Osteoblast (primary cell): Measurements from ENCODE around the gene PPP1R17. TPM values are rescaled to one million over a fixed set of nuclear protein-coding genes. Genes with fewer than 3 reads are reported as not detected.

Source experiments
- DNase-seq: peaks from one replicate; pipeline ENCODE4 v3.0.0; 2011; ENCODE audit warnings: low spot score, mixed read lengths; ENCODE audit not compliant: insufficient read length; ENCODE audit errors: missing footprints
- H2AFZ ChIP-seq: 2 replicates; pipeline ENCODE4 v1.6.0; 2011; ENCODE audit warnings: mild to moderate bottlenecking, low read length
- H3K27ac ChIP-seq: 2 replicates; pipeline ENCODE4 v1.5.1; 2011; ENCODE audit warnings: mild to moderate bottlenecking, low read depth, low read length, moderate library complexity
- H3K27me3 ChIP-seq: 2 replicates; pipeline ENCODE4 v1.6.0; 2012; ENCODE audit warnings: mild to moderate bottlenecking, control low read depth, inconsistent platforms, low read length, moderate library complexity; ENCODE audit not compliant: insufficient read depth
- H3K36me3 ChIP-seq: 2 replicates; pipeline ENCODE4 v1.5.1; 2011; ENCODE audit warnings: mild to moderate bottlenecking, low read length, control low read depth, moderate library complexity; ENCODE audit not compliant: insufficient read depth
- H3K4me1 ChIP-seq: 2 replicates; pipeline ENCODE4 v1.5.1; 2011; ENCODE audit warnings: mild to moderate bottlenecking, low read length, control low read depth, moderate library complexity; ENCODE audit not compliant: insufficient read depth
- H3K4me2 ChIP-seq: 2 replicates; pipeline ENCODE4 v1.6.0; 2011; ENCODE audit warnings: mild to moderate bottlenecking, low read length; ENCODE audit not compliant: insufficient read depth
- H3K4me3 ChIP-seq: fragments of 200-600 bp; sonication (generic); 3 replicates; pipeline ENCODE4 v1.5.1; 2012; ENCODE audit warnings: mild to moderate bottlenecking, low read length, inconsistent platforms; ENCODE audit not compliant: insufficient read depth
- H3K79me2 ChIP-seq: 2 replicates; pipeline ENCODE4 v1.6.0; 2012; ENCODE audit warnings: mild to moderate bottlenecking, low read length, control low read depth, inconsistent platforms; ENCODE audit not compliant: insufficient read depth
- H3K9me3 ChIP-seq: 2 replicates; pipeline ENCODE4 v1.5.1; 2011; ENCODE audit warnings: low read depth, low read length, control low read depth
- H4K20me1 ChIP-seq: 2 replicates; pipeline ENCODE4 v1.6.0; 2012; ENCODE audit warnings: mild to moderate bottlenecking, low read length, control low read depth; ENCODE audit not compliant: insufficient read depth
- CTCF ChIP-seq: IDR thresholded peaks from 2 replicates; pipeline ENCODE4 v1.5.1; 2011; ENCODE audit warnings: mild to moderate bottlenecking, low read depth, low read length, moderate library complexity; ENCODE audit errors: extremely low read depth
- total RNA-seq: library from RNA; depleted of rRNA; stranded (reverse); fragments of >200 nt; gene quantifications from 2 replicates; pipeline ENCODE4 v1.2.3, GENCODE V29; 2012

Gene PPP1R17
- total RNA-seq, 1 donor: not detected

- Histone ChIP-seq H3K4me3 (no peak overlapping the region), H3K4me1 (no peaks in the 10 kb centered on the region), H4K20me1 (no peaks in the 10 kb centered on the region), H3K27me3 (no peaks in the 10 kb centered on the region), H2AFZ (no peak overlapping the region), H3K36me3 (no peaks in the 10 kb centered on the region), H3K27ac (no peak overlapping the region), H3K4me2 (no peak overlapping the region), H3K9me3 (no peaks in the 10 kb centered on the region), H3K79me2 (no peaks in the 10 kb centered on the region)
- DNase-seq: no peak
- no peak for TF ChIP-seq CTCF
Observed at GRCh38 chr7:31652063-31652326, 35.0 kb upstream of the PPP1R17 start.

GRCh38 chr7:31663072-31663471, 23.9 kb upstream of the PPP1R17 start:
- Histone ChIP-seq H3K9me3 (no peaks in the 10 kb centered on the region), H3K4me3 (no peak overlapping the region), H3K27me3 (no peaks in the 10 kb centered on the region), H3K4me2 (no peak overlapping the region), H3K27ac (no peak overlapping the region), H2AFZ (no peak overlapping the region), H3K79me2 (no peaks in the 10 kb centered on the region), H3K4me1 (no peaks in the 10 kb centered on the region), H3K36me3 (no peaks in the 10 kb centered on the region), H4K20me1 (no peaks in the 10 kb centered on the region)
- DNase-seq: no peak
- no peak for TF ChIP-seq CTCF

- H3K4me2 ChIP-seq: no peak overlapping the region
- TF ChIP-seq CTCF: no peak
- no peaks in the 10 kb centered on the region for H4K20me1 ChIP-seq
- H3K4me3 ChIP-seq: no peak overlapping the region
- no peak overlapping the region for H3K27ac ChIP-seq
- H3K4me1 ChIP-seq: no peaks in the 10 kb centered on the region
- H3K79me2 ChIP-seq: no peaks in the 10 kb centered on the region
- no peak overlapping the region for H2AFZ ChIP-seq
- DNase-seq: no peak
- no peaks in the 10 kb centered on the region for H3K9me3 ChIP-seq
- no peaks in the 10 kb centered on the region for H3K27me3 ChIP-seq
- H3K36me3 ChIP-seq: no peaks in the 10 kb centered on the region
Observed at GRCh38 chr7:31664890-31665289, 22.1 kb upstream of the PPP1R17 start.

- no peaks in the 10 kb centered on the region for H3K9me3 ChIP-seq
- no peak for TF ChIP-seq CTCF
Observed at GRCh38 chr7:31665546-31665945, 21.5 kb upstream of the PPP1R17 start.

More at GRCh38 chr7:31665546-31665945, 21.5 kb upstream of the PPP1R17 start:
- Histone ChIP-seq H3K27ac (no peak overlapping the region), H3K4me3 (no peak overlapping the region), H2AFZ (no peak overlapping the region), H3K27me3 (no peaks in the 10 kb centered on the region), H3K4me1 (no peaks in the 10 kb centered on the region), H3K79me2 (no peaks in the 10 kb centered on the region), H3K36me3 (no peaks in the 10 kb centered on the region), H3K4me2 (no peak overlapping the region), H4K20me1 (no peaks in the 10 kb centered on the region)
- DNase-seq: no peak
